MV-4-11 (cell line): ENCODE measurements around the gene OPCML.

ENCODE experiments used
- DNase-seq: peaks from one replicate; lab custom pipeline; 2025; lab: John Stamatoyannopoulos, UW

The OPCML gene

GRCh38 chr11:132981131-132981956 is 551.0 kb downstream of the OPCML start:
- DNase-seq = no peak

- DNase-seq = no peak
Measured at GRCh38 chr11:132980670-132981069, 551.6 kb downstream of the OPCML start.

GRCh38 chr11:132977746-132978145 is 554.6 kb downstream of the OPCML start:
- DNase-seq = no peak

GRCh38 chr11:132977241-132977640 is 555.1 kb downstream of the OPCML start:
- DNase-seq = no peak

GRCh38 chr11:132976115-132976514 is 556.2 kb downstream of the OPCML start:
- DNase-seq = no peak

- DNase-seq = no peak
Measured at GRCh38 chr11:132973686-132974085, 558.6 kb downstream of the OPCML start.

- DNase-seq = peak; percentile 71
Measured at GRCh38 chr11:132972565-132972964, 559.7 kb downstream of the OPCML start.

- no peak for DNase-seq
Measured at GRCh38 chr11:132971351-132971750, 561.0 kb downstream of the OPCML start.

- DNase-seq = no peak
Measured at GRCh38 chr11:132969892-132970291, 562.4 kb downstream of the OPCML start.

GRCh38 chr11:132962041-132962440 is 570.3 kb downstream of the OPCML start:
- no peak for DNase-seq

GRCh38 chr11:132961453-132961852 is 570.8 kb downstream of the OPCML start:
- DNase-seq = no peak

- no peak for DNase-seq
Measured at GRCh38 chr11:132960273-132961078, 571.8 kb downstream of the OPCML start.

- DNase-seq = no peak
Measured at GRCh38 chr11:132959693-132960092, 572.6 kb downstream of the OPCML start.

- DNase-seq = no peak
Measured at GRCh38 chr11:132957881-132958280, 574.4 kb downstream of the OPCML start.

- DNase-seq = no peak
Measured at GRCh38 chr11:132948252-132948651, 584.0 kb downstream of the OPCML start.

- DNase-seq = no peak
Measured at GRCh38 chr11:132944569-132944944, 587.7 kb downstream of the OPCML start.

GRCh38 chr11:132943706-132944568 is 588.4 kb downstream of the OPCML start:
- DNase-seq = no peak

- DNase-seq = no peak
Measured at GRCh38 chr11:132943357-132943705, 589.0 kb downstream of the OPCML start.

GRCh38 chr11:132942611-132943356 is 589.5 kb downstream of the OPCML start:
- no peak for DNase-seq

- no peak for DNase-seq
Measured at GRCh38 chr11:132941761-132942160, 590.5 kb downstream of the OPCML start.

GRCh38 chr11:132941024-132941646 is 591.2 kb downstream of the OPCML start:
- no peak for DNase-seq
